Loucy (cell line): ENCODE measurements around the gene ATP11C.

Experiments used
- CTCF ChIP-seq: fragments of 200-600 bp; sonication (generic); conservative IDR thresholded peaks from 2 replicates; pipeline ENCODE4 v1.5.1; 2014; ENCODE audit warnings: mild to moderate bottlenecking, antibody characterized with exemption, low read length
- EZH2phosphoT487 ChIP-seq: fragments of 200-600 bp; IDR thresholded peaks from 2 replicates; pipeline ENCODE4 v1.6.1; 2018; ENCODE audit warnings: antibody characterized with exemption, mild to moderate bottlenecking, moderate library complexity, borderline replicate concordance

DNA sequence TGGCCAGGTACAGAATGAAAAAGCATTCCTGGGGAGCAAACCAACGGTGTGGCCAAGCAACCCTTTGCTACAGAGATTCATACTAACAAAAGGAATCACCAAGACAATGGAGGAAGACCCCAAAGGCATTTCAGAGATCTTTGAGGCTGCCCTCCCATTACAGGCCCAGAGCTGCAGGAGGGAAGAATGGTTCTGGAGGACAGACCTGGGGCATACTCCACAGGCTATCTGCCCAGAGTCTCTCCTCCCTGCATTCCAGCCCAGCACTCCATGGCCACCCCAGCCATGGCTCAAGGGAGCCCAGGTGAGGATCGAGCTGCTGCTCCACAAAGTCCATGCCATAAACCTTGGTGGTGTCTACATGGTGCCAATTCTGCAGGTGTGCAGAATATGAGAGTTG lies 81.9 kb downstream of the ATP11C start:
- TF ChIP-seq CTCF (no peak), EZH2phosphoT487 (no peak)
